Left lung (tissue), 10 donors: Measurements from ENCODE around the gene PTTG2. TPM values are rescaled to one million over a fixed set of nuclear protein-coding genes. Genes with fewer than 3 reads are reported as not detected.

Experiments
- ATAC-seq: fragments of 200-7000 bp; cut with Tn5 transposase; one replicate; pipeline ENCODE4 v1.9.1; 2020; ENCODE audit warnings: moderate library complexity
- DNase-seq, 4 donors: peaks; one replicate each; pipeline ENCODE4 v3.0.0-alpha.2; 2013 to 2020
- H3K27ac ChIP-seq, 2 donors: fragments of 200-600 bp; sonication (generic) in 1 of 2; one replicate each; pipeline versions ENCODE4 v1.5.0 to v1.8.0; 2020 to 2021
- H3K27me3 ChIP-seq, 2 donors: fragments of 200-600 bp; sonication (generic) in 1 of 2; one replicate each; pipeline versions ENCODE4 v1.5.0 to v1.8.0; 2020 to 2021
- H3K36me3 ChIP-seq, 2 donors: fragments of 200-600 bp; sonication (generic) in 1 of 2; one replicate each; pipeline versions ENCODE4 v1.5.0 to v1.8.0; 2020 to 2021
- H3K4me1 ChIP-seq, 2 donors: fragments of 200-600 bp; one replicate each; pipeline ENCODE4 v1.8.0; 2021
- H3K4me3 ChIP-seq, 2 donors: fragments of 200-600 bp; sonication (generic) in 1 of 2; one replicate each; pipeline versions ENCODE4 v1.5.0 to v1.8.0; 2020 to 2021; ENCODE audit warnings: mild to moderate bottlenecking in 1 of 2
- H3K9me3 ChIP-seq, 2 donors: fragments of 200-600 bp; sonication (generic) in 1 of 2; one replicate each; pipeline versions ENCODE4 v1.5.0 to v1.8.0; 2020 to 2021
- intact Hi-C, 2 donors: fragments of 100-400 bp; cut with DNase I; formaldehyde crosslinking; loops; one replicate each; pipeline versions ENCODE4 v1.11.2 to v1.14.2; 2022
- polyA plus RNA-seq, 6 donors: library from polyadenylated mRNA; unstranded; fragments of 120-200 nt; gene quantifications; one replicate each; pipeline ENCODE4 v1.2.1, GENCODE V29; 2013; ENCODE audit not compliant: insufficient read length in 6 of 6
- total RNA-seq, 2 donors: library from RNA; stranded (reverse); fragmentation: NEBNext Ultra II Directional; extraction: Animal tissue kit (Norgen Biotek cat#: 25700); gene quantifications; one replicate each; pipeline ENCODE4 v1.2.1, GENCODE V29; 2021
- TF ChIP-seq, protein P1 (sequence below), 2 donors: fragments of 200-600 bp; sonication (generic) in 1 of 2; IDR thresholded peaks; one replicate each; pipeline versions ENCODE4 v1.5.0 to v1.8.0; 2021; ENCODE audit warnings: antibody characterized with exemption in 2 of 2
- donor health status: DM: no; HTN: yes; CAD: no.
- donor health status: DM: no; HTN: no; CAD: no.

The PTTG2 gene
- total and polyA plus RNA-seq, 8 donors: 0.58 TPM; not detected in 7

DNA sequence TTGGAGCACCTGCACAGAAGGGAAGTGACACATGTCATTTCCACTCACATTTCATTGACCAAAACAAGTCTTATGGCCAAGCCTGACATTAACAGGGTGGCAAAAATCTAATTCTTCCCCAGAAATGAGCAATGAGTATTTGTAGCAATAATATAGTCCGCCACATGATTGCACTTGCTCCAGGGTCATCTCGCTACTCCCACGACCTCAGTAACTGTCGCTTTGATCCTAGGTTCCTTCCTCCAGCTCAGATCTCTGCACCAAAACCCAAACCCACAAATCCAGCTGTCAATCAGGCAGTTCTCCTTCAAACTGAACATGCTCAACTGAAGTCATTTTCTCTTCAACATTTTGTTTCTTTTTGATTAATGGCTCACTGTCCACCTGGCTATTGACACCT, 25.2 kb upstream of the PTTG2 start:
- no peak for ATAC-seq
- Histone ChIP-seq H3K27me3 (no peaks in the 10 kb centered on the region), H3K27ac (no peak overlapping the region), H3K4me3 (no peak overlapping the region), H3K4me1 (no peaks in the 10 kb centered on the region), H3K36me3 (no peaks in the 10 kb centered on the region), H3K9me3 (no peaks in the 10 kb centered on the region)
- TF ChIP-seq, protein P1, sequence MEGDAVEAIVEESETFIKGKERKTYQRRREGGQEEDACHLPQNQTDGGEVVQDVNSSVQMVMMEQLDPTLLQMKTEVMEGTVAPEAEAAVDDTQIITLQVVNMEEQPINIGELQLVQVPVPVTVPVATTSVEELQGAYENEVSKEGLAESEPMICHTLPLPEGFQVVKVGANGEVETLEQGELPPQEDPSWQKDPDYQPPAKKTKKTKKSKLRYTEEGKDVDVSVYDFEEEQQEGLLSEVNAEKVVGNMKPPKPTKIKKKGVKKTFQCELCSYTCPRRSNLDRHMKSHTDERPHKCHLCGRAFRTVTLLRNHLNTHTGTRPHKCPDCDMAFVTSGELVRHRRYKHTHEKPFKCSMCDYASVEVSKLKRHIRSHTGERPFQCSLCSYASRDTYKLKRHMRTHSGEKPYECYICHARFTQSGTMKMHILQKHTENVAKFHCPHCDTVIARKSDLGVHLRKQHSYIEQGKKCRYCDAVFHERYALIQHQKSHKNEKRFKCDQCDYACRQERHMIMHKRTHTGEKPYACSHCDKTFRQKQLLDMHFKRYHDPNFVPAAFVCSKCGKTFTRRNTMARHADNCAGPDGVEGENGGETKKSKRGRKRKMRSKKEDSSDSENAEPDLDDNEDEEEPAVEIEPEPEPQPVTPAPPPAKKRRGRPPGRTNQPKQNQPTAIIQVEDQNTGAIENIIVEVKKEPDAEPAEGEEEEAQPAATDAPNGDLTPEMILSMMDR (IDR thresholded peaks at IDR 0.05): no peak
- DNase-seq: no peak
- intact Hi-C loops: no loop called here

DNA sequence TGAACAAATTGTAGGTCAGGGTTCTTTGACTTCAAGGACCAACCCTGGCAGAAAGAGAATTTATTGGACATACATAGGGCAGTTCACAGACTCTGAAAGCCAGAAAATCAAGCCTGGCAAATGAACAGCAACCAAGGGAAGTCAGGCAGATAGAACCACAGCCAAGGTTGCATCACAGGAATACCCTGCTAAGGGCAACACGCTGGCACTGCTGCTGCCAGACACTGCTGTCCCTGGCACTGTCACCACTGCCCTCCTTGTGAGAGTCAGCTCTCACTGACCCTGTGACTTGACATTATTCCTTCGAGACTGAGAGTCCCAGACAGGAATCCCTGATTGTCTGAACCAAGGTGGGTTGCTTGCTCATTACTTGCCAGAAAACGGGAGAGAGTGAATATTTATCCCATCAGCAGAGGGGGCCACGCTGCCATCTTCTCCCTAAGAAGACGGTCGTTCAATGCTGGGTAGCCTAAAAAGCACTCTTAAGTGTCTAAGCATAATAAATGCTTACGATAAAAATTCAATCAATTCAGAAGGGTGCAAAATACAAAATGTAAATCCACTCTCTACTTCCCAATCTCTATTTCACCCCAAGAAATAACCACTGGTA, 23.2 kb upstream of the PTTG2 start:
- ATAC-seq: peak; percentile 34
- H3K27ac ChIP-seq: no peak overlapping the region

DNA sequence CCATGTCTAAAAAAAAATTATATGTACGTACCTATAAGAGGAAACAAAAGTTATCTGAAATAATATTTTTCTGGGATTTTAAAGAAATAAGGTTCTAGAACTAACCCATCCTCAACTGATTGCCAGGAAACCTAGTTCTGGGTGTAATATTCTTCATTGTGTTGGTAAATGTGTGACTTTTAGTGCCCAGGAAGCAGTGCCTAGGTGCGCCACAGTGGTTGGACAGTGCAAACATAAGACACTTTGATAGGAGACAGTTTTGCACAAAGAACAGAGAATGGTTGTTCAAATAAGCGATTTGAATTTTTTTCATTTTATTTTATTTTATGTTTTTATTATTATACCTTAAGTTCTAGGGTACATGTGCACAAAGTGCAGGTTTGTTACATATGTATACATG, 22.0 kb upstream of the PTTG2 start:
- Histone ChIP-seq H3K36me3 (no peaks in the 10 kb centered on the region), H3K4me1 (no peaks in the 10 kb centered on the region), H3K27me3 (no peaks in the 10 kb centered on the region), H3K27ac (no peak overlapping the region), H3K9me3 (no peaks in the 10 kb centered on the region), H3K4me3 (no peak overlapping the region)
- intact Hi-C loops: no loop called here
- ATAC-seq: no peak
- DNase-seq: no peak
- TF ChIP-seq, protein P1 (IDR thresholded peaks at IDR 0.05): no peak

More for the DNA sequence above, 23.2 kb upstream of the PTTG2 start:
- no peaks in the 10 kb centered on the region for H3K27me3 ChIP-seq
- H3K4me3 ChIP-seq: no peak overlapping the region
- intact Hi-C loops: no loop called here
- DNase-seq: no peak
- H3K4me1 ChIP-seq: no peaks in the 10 kb centered on the region
- no peaks in the 10 kb centered on the region for H3K9me3 ChIP-seq
- no peaks in the 10 kb centered on the region for H3K36me3 ChIP-seq
- TF ChIP-seq, protein P1 (IDR thresholded peaks at IDR 0.05): no peak

DNA sequence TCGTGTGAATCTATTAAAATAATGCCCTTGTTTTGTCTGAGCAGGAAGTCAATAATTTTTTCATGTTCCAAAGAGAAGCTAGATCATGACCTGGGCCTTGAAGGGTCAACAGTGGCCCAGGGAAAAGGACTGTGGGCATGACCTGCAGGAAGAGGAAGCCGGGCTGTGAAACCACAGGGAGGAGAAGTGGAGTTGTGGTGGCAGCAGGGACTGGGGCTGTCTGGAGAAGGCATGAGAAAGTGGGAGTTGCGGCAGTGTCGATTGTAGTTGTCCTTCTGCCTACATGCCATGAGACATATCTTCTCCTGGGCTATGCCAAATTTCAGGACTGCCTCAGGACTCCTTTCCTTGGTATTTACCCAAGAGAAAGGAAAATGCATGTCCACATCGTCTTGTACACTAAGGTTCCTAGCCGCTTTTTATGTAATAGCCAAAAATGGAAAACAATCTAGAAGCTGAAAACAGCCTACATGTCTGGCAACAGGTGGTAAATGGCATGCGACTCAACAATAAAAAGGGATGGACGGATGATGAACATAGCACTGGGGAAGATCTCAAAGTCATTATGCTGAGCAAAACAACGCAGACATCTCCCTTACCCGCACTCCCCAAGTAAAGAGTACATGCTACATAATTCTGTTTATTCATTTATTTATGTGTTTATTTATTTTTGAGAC, 13.6 kb upstream of the PTTG2 start:
- TF ChIP-seq, protein P1 (IDR thresholded peaks at IDR 0.05): no peak
- peak in 2 of 4 donors; percentile 62 to 76 for DNase-seq
- H3K4me3 ChIP-seq: no peak overlapping the region
- H3K27me3 ChIP-seq: no peaks in the 10 kb centered on the region
- intact Hi-C loops: no loop called here
- H3K36me3 ChIP-seq: no peaks in the 10 kb centered on the region
- H3K4me1 ChIP-seq: peaks cover 3 to 22% of the 10 kb centered on the region in 2 donors
- H3K9me3 ChIP-seq: no peaks in the 10 kb centered on the region
- H3K27ac ChIP-seq: no peak overlapping the region
- ATAC-seq: peak; percentile 79

DNA sequence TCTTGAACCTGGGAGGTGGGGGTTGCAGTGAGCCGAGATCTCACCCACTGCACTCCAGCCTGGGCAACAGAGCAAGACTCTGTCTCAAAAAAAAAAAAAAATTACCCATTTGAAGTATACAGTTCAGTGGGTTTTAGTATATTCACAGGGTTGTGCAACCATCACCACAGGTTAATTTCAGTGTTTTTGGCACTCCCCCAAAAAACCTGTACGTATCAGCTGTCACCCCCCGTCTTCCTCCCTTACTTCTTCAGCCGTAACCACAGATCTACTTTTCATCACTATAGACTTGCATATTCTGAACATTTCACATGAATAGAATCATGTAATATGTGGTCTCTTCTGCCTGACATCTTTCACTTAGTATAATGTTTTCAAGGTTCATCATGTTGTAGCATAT, 11.7 kb upstream of the PTTG2 start:
- intact Hi-C loops: no loop called here
- TF ChIP-seq, protein P1 (IDR thresholded peaks at IDR 0.05): no peak
- Histone ChIP-seq H3K4me1 (peaks cover 3 to 26% of the 10 kb centered on the region in 2 donors), H3K27me3 (no peaks in the 10 kb centered on the region), H3K27ac (no peak overlapping the region), H3K4me3 (no peak overlapping the region), H3K36me3 (no peaks in the 10 kb centered on the region), H3K9me3 (no peaks in the 10 kb centered on the region)
- no peak for ATAC-seq
- DNase-seq: no peak
